Breast epithelium (tissue), 4 donors: ENCODE results near the gene E2F2. TPM values are rescaled to one million over a fixed set of nuclear protein-coding genes. Genes with fewer than 3 reads are reported as not detected.

Experiments
- DNase-seq, 2 donors: peaks; one replicate each; pipeline ENCODE4 v3.0.0-alpha.2; 2019; ENCODE audit warnings: low spot score in 2 of 2
- H3K27ac ChIP-seq, 2 donors: fragments of 200-600 bp; sonication (generic) in 1 of 2; one replicate each; pipeline ENCODE4 v1.5.1; 2016 to 2019; ENCODE audit warnings: mild to moderate bottlenecking in 1 of 2
- H3K27me3 ChIP-seq, 2 donors: fragments of 200-600 bp; sonication (generic) in 1 of 2; one replicate each; pipeline versions ENCODE4 v1.5.1 to v1.6.0; 2017 to 2019; ENCODE audit warnings: control low read depth in 1 of 2, mild to moderate bottlenecking in 1 of 2
- H3K36me3 ChIP-seq: fragments of 200-600 bp; one replicate; pipeline ENCODE4 v1.5.1; 2019
- H3K4me1 ChIP-seq, 2 donors: fragments of 200-600 bp; sonication (generic); one replicate each; pipeline ENCODE4 v1.5.1; 2016 to 2019; ENCODE audit warnings: control low read depth in 1 of 2
- H3K4me3 ChIP-seq, 3 donors: fragments of 200-600 bp; sonication (generic); 1 replicate in 2 of 3; 2 replicates in 1 of 3; pipeline ENCODE4 v1.5.1; 2016 to 2019; ENCODE audit warnings: mild to moderate bottlenecking in 3 of 3, moderate library complexity in 2 of 3
- H3K9me3 ChIP-seq, 2 donors: fragments of 200-600 bp; sonication (generic) in 1 of 2; one replicate each; pipeline ENCODE4 v1.5.1; 2016 to 2019; ENCODE audit warnings: control low read depth in 1 of 2
- POLR2A ChIP-seq: fragments of 450-650 bp; IDR thresholded peaks from one replicate; pipeline ENCODE4 v1.6.1; 2016; ENCODE audit warnings: antibody characterized with exemption, mild to moderate bottlenecking, moderate library complexity
- POLR2AphosphoS5 ChIP-seq, 3 donors: sonication (generic); formaldehyde crosslinking; IDR thresholded peaks; one replicate each; pipeline ENCODE4 v1.6.1; 2017; ENCODE audit warnings: antibody characterized with exemption in 3 of 3
- intact Hi-C: fragments of 100-400 bp; cut with DNase I; formaldehyde crosslinking; loops from one replicate; pipeline ENCODE4 v1.15.1; 2023; ENCODE audit warnings: low total_unique reads
- total RNA-seq, 3 donors: library from RNA; depleted of rRNA; stranded (reverse); fragments of >200 nt; gene quantifications; one replicate each; pipeline ENCODE4 v1.1.0, GENCODE V29; 2016
- TF ChIP-seq, protein P1 (sequence below), 3 donors: fragments of 450-650 bp; IDR thresholded peaks; one replicate each; pipeline ENCODE4 v1.5.1; 2016 to 2017; ENCODE audit warnings: antibody characterized with exemption in 3 of 3, mild to moderate bottlenecking in 3 of 3, moderate library complexity in 3 of 3

The E2F2 gene
- total RNA-seq, 3 donors from 2014 or later = under 0.01 to 0.73 (median 0.33) TPM

GRCh38 chr1:23561076-23561812 is 30.2 kb upstream of the E2F2 start:
- Histone ChIP-seq H3K4me1 (peaks cover 0 to 7% of the 10 kb centered on the region in 2 donors), H3K36me3 (no peaks in the 10 kb centered on the region), H3K27ac (peak overlapping the region; percentile 93 to 94), H3K27me3 (no peaks in the 10 kb centered on the region), H3K9me3 (no peaks in the 10 kb centered on the region), H3K4me3 (peak overlapping the region in 1 of 3 donors; percentile 41)
- DNase-seq = no peak
- TF ChIP-seq POLR2A (no peak), POLR2AphosphoS5 (IDR thresholded peaks at IDR 0.05) (no peak)
- TF ChIP-seq, protein P1, sequence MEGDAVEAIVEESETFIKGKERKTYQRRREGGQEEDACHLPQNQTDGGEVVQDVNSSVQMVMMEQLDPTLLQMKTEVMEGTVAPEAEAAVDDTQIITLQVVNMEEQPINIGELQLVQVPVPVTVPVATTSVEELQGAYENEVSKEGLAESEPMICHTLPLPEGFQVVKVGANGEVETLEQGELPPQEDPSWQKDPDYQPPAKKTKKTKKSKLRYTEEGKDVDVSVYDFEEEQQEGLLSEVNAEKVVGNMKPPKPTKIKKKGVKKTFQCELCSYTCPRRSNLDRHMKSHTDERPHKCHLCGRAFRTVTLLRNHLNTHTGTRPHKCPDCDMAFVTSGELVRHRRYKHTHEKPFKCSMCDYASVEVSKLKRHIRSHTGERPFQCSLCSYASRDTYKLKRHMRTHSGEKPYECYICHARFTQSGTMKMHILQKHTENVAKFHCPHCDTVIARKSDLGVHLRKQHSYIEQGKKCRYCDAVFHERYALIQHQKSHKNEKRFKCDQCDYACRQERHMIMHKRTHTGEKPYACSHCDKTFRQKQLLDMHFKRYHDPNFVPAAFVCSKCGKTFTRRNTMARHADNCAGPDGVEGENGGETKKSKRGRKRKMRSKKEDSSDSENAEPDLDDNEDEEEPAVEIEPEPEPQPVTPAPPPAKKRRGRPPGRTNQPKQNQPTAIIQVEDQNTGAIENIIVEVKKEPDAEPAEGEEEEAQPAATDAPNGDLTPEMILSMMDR (IDR thresholded peaks at IDR 0.05) = no peak
- intact Hi-C loops = no loop called here

- H3K4me3 ChIP-seq = peak overlapping the region; percentile 67 to 79 (median 68)
- TF ChIP-seq, protein P1 (IDR thresholded peaks at IDR 0.05) = no peak
- peak; percentile 4 for TF ChIP-seq POLR2A
- H3K4me1 ChIP-seq = peaks cover 0 to 7% of the 10 kb centered on the region in 2 donors
- H3K9me3 ChIP-seq = no peaks in the 10 kb centered on the region
- H3K27me3 ChIP-seq = no peaks in the 10 kb centered on the region
- peak overlapping the region; percentile 93 to 94 for H3K27ac ChIP-seq
- intact Hi-C loops = no loop called here
- DNase-seq = no peak
- no peaks in the 10 kb centered on the region for H3K36me3 ChIP-seq
Observed at GRCh38 chr1:23559985-23560741, 29.1 kb upstream of the E2F2 start.

GRCh38 chr1:23559136-23559984 is 28.3 kb upstream of the E2F2 start, which contains the start of gene ID3:
ID3 (minus strand) TSS chr1:23559501; CDS start chr1:23559426, 75 bp downstream.
- intact Hi-C loops = no loop called here
- Histone ChIP-seq H3K27me3 (no peaks in the 10 kb centered on the region), H3K4me1 (peaks cover 0 to 7% of the 10 kb centered on the region in 2 donors), H3K9me3 (no peaks in the 10 kb centered on the region), H3K27ac (peak within 1 kb of the TSS; percentile 93 to 94), H3K4me3 (peak within 1 kb of the TSS; percentile 67 to 79 (median 68)), H3K36me3 (no peaks in the 10 kb centered on the region)
- TF ChIP-seq, protein P1 (IDR thresholded peaks at IDR 0.05) = no peak
- TF ChIP-seq POLR2A (peak; percentile 73), POLR2AphosphoS5 (IDR thresholded peaks at IDR 0.05) (peak; percentile 89 to 91 (median 90))
- peak; percentile 96 to 97 for DNase-seq

- no peaks in the 10 kb centered on the region for H3K9me3 ChIP-seq
- H3K36me3 ChIP-seq = no peaks in the 10 kb centered on the region
- H3K4me3 ChIP-seq = peak overlapping the region; percentile 67 to 79 (median 68)
- no peak for DNase-seq
- TF ChIP-seq POLR2AphosphoS5 (IDR thresholded peaks at IDR 0.05) (no peak), POLR2A (no peak)
- TF ChIP-seq, protein P1 (IDR thresholded peaks at IDR 0.05) = no peak
- intact Hi-C loops = no loop called here
- peaks cover 0 to 7% of the 10 kb centered on the region in 2 donors for H3K4me1 ChIP-seq
- H3K27ac ChIP-seq = peak overlapping the region; percentile 93 to 94
- no peaks in the 10 kb centered on the region for H3K27me3 ChIP-seq
Observed at GRCh38 chr1:23558872-23559135, 27.8 kb upstream of the E2F2 start.
